HepG2 (cell line): ENCODE results near the gene PTK7. TPM values are rescaled to one million over a fixed set of nuclear protein-coding genes. Genes with fewer than 3 reads are reported as not detected.

Source experiments
- ADNP ChIP-seq: sonication (generic); formaldehyde crosslinking; IDR thresholded peaks from 2 replicates; pipeline ENCODE4 v1.4.0; 2020; ENCODE audit warnings: missing genetic modification reagents
- AHR ChIP-seq: IDR thresholded peaks from 2 replicates; pipeline ENCODE4 v1.6.1; 2018; ENCODE audit warnings: missing genetic modification reagents, missing compliant biosample characterization
- CHCHD3 ChIP-seq: sonication (generic); formaldehyde crosslinking; IDR thresholded peaks from 2 replicates; pipeline ENCODE4 v1.8.0; 2022; ENCODE audit warnings: mild to moderate bottlenecking, missing genetic modification reagents, moderate library complexity
- DZIP1 ChIP-seq: sonication (generic); formaldehyde crosslinking; IDR thresholded peaks from 2 replicates; pipeline ENCODE4 v1.5.0; 2020; ENCODE audit warnings: mild to moderate bottlenecking, missing genetic modification reagents
- GMEB1 ChIP-seq: sonication (generic); formaldehyde crosslinking; IDR thresholded peaks from 2 replicates; pipeline ENCODE4 v1.5.1; 2020; ENCODE audit warnings: missing genetic modification reagents, mild to moderate bottlenecking, borderline replicate concordance
- HES4 ChIP-seq: sonication (generic); formaldehyde crosslinking; IDR thresholded peaks from 2 replicates; pipeline ENCODE4 v1.9.0; 2021; ENCODE audit warnings: mild to moderate bottlenecking, missing genetic modification reagents, borderline replicate concordance
- IKZF4 ChIP-seq: sonication (generic); formaldehyde crosslinking; IDR thresholded peaks from 2 replicates; pipeline ENCODE4 v1.5.1; 2020; ENCODE audit warnings: borderline replicate concordance, mild to moderate bottlenecking, low read depth, missing genetic modification reagents; ENCODE audit errors: not compliant biosample characterization
- JARID2 ChIP-seq: sonication (generic); formaldehyde crosslinking; IDR thresholded peaks from 2 replicates; pipeline ENCODE4 v1.8.1; 2023; ENCODE audit warnings: missing genetic modification reagents, inconsistent platforms; ENCODE audit not compliant: insufficient replicate concordance
- JUNB ChIP-seq: sonication (generic); formaldehyde crosslinking; IDR thresholded peaks from 2 replicates; pipeline ENCODE4 v1.8.0; 2022; ENCODE audit warnings: missing genetic modification reagents, mild to moderate bottlenecking, borderline replicate concordance
- LRRFIP1 ChIP-seq: sonication (generic); formaldehyde crosslinking; conservative IDR thresholded peaks from 2 replicates; pipeline ENCODE4 v1.4.0; 2020; ENCODE audit warnings: missing genetic modification reagents
- NONO ChIP-seq, 2 experiments: fragments of 450-650 bp in 1 of 2; sonication (generic) in 1 of 2; formaldehyde crosslinking in 1 of 2; IDR thresholded peaks in 1 of 2; conservative IDR thresholded peaks in 1 of 2; 2 replicates each; pipeline versions ENCODE4 v1.6.1 to v1.8.0; 2017 to 2022; ENCODE audit warnings: mild to moderate bottlenecking in 1 of 2, missing genetic modification reagents in 1 of 2, moderate library complexity in 1 of 2
- ZBTB8A ChIP-seq: sonication (generic); formaldehyde crosslinking; IDR thresholded peaks from 2 replicates; pipeline ENCODE4 v1.4.0; 2020; ENCODE audit warnings: mild to moderate bottlenecking, low read depth, missing genetic modification reagents, borderline replicate concordance
- ZNF33A ChIP-seq: sonication (generic); formaldehyde crosslinking; IDR thresholded peaks from 2 replicates; pipeline ENCODE4 v1.5.1; 2020; ENCODE audit warnings: missing genetic modification reagents, mild to moderate bottlenecking, moderate library complexity, borderline replicate concordance
- ZNF564 ChIP-seq: sonication (generic); formaldehyde crosslinking; IDR thresholded peaks from 2 replicates; pipeline ENCODE4 v1.8.1; 2023; ENCODE audit warnings: mild to moderate bottlenecking, missing genetic modification reagents
- ZNF569 ChIP-seq: sonication (generic); formaldehyde crosslinking; IDR thresholded peaks from 2 replicates; pipeline ENCODE4 v1.5.0; 2020; ENCODE audit warnings: mild to moderate bottlenecking, missing genetic modification reagents, moderate library complexity, borderline replicate concordance
- ZNF572 ChIP-seq: sonication (generic); formaldehyde crosslinking; IDR thresholded peaks from 2 replicates; pipeline ENCODE4 v1.5.1; 2020; ENCODE audit warnings: mild to moderate bottlenecking, missing genetic modification reagents
- ZNF576 ChIP-seq: sonication (generic); formaldehyde crosslinking; IDR thresholded peaks from 2 replicates; pipeline ENCODE4 v1.4.0; 2020; ENCODE audit warnings: mild to moderate bottlenecking, missing genetic modification reagents
- ZNF607 ChIP-seq: sonication (generic); formaldehyde crosslinking; IDR thresholded peaks from 2 replicates; pipeline ENCODE4 v1.5.1; 2020; ENCODE audit warnings: missing genetic modification reagents, mild to moderate bottlenecking, borderline replicate concordance
- ZNF652 ChIP-seq: IDR thresholded peaks from 2 replicates; pipeline ENCODE4 v1.6.1; 2016; ENCODE audit warnings: low read depth, borderline replicate concordance
- ZNF704 ChIP-seq: sonication (generic); formaldehyde crosslinking; IDR thresholded peaks from 2 replicates; pipeline ENCODE4 v1.8.1; 2023; ENCODE audit warnings: mild to moderate bottlenecking, inconsistent platforms, moderate library complexity, missing genetic modification reagents, borderline replicate concordance
- polyA plus RNA-seq, 8 experiments: library from polyadenylated mRNA; depleted of rRNA in 3 of 8; stranded (reverse) in 7 of 8; unstranded in 1 of 8; fragments of >200 nt; fragmentation: Illumina TruSeq in 4 of 8; extraction: Trizol in 4 of 8; gene quantifications; 2 replicates each; pipeline versions ENCODE4 v1.2.1 to v1.2.3, GENCODE V29; 2011 to 2016; ENCODE audit warnings: low read depth in 4 of 8, missing spikeins in 1 of 8, mixed read lengths in 1 of 8; ENCODE audit not compliant: insufficient read depth in 1 of 8
- total RNA-seq, 5 experiments: library from RNA; depleted of rRNA; stranded (reverse); fragments of >200 nt; fragmentation: Illumina TruSeq; extraction: Trizol; gene quantifications; 2 replicates each; pipeline ENCODE4 v1.2.3, GENCODE V29; 2016; ENCODE audit warnings: low read depth in 1 of 5

The PTK7 gene
- total and polyA plus RNA-seq, 2 of the 13 experiments (the other 11 are each of a cell fraction or from before 2014, with no cell fraction given) = 98.5 to 99.8 TPM

GRCh38 chr6:43089874-43090558 is 13.9 kb downstream of the PTK7 start (continued):
- TF ChIP-seq LRRFIP1 (CRISPR knock-in tag) (no peak), ZNF564 (peak; percentile 63; the same call in 1 of the 2 replicates), GMEB1 (no peak), CHCHD3 (no peak), ZNF576 (CRISPR knock-in tag) (no peak), NONO (IDR thresholded peaks at IDR 0.05) (no peak), NONO (CRISPR knock-in tag; conservative IDR thresholded peaks at IDR 0.05) (peak; percentile 79), HES4 (CRISPR knock-in tag) (no peak), AHR (CRISPR knock-in tag) (0 out of 2 replicates have a peak, but pooled peaks have one; percentile 36), JARID2 (CRISPR knock-in tag) (no peak), ZNF652 (CRISPR knock-in tag) (0 out of 2 replicates have a peak, but pooled peaks have one; percentile 8), IKZF4 (CRISPR knock-in tag) (no peak), ZNF33A (CRISPR knock-in tag) (no peak), JUNB (CRISPR knock-in tag) (no peak), DZIP1 (CRISPR knock-in tag) (no peak), ZBTB8A (CRISPR knock-in tag) (no peak), ZNF569 (no peak), ADNP (CRISPR knock-in tag) (no peak), ZNF572 (no peak), ZNF704 (0 out of 2 replicates have a peak, but pooled peaks have one; percentile 63), ZNF607 (CRISPR knock-in tag) (no peak)
